Measurements from ENCODE around the gene DSG2.

DSG2 gene

GRCh38 chr18:31478688-31479087 is 19.3 kb upstream of the DSG2 start:
- Histone ChIP-seq H3K36me3 (no peaks in the 10 kb centered on the region), H3K27ac (no peak overlapping the region), H3K9me3 (ENCODE audit: severe bottlenecking) (no peaks in the 10 kb centered on the region), H3K27me3 (ENCODE audit: insufficient read depth, low read depth, severe bottlenecking) (no peaks in the 10 kb centered on the region), H3K4me3 (ENCODE audit: low read depth, low read length) (no peak overlapping the region)
- no peak for DNase-seq
- no peak for TF ChIP-seq CTCF (IDR thresholded peaks at IDR 0.05; ENCODE audit: low read depth, low read length)

- no peak overlapping the region for H3K4me3 ChIP-seq (ENCODE audit: low read depth, low read length)
- H3K27ac ChIP-seq = no peak overlapping the region
- H3K36me3 ChIP-seq = no peaks in the 10 kb centered on the region
- TF ChIP-seq CTCF (IDR thresholded peaks at IDR 0.05; ENCODE audit: low read depth, low read length) = no peak
- no peak for DNase-seq
- H3K9me3 ChIP-seq (ENCODE audit: severe bottlenecking) = no peaks in the 10 kb centered on the region
- H3K27me3 ChIP-seq (ENCODE audit: insufficient read depth, low read depth, severe bottlenecking) = no peaks in the 10 kb centered on the region
Observed at GRCh38 chr18:31482051-31482450, 15.9 kb upstream of the DSG2 start.

GRCh38 chr18:31483396-31483795 is 14.6 kb upstream of the DSG2 start:
- TF ChIP-seq CTCF (IDR thresholded peaks at IDR 0.05; ENCODE audit: low read depth, low read length) = no peak
- H3K4me3 ChIP-seq (ENCODE audit: low read depth, low read length) = no peak overlapping the region
- DNase-seq = no peak
- no peaks in the 10 kb centered on the region for H3K27me3 ChIP-seq (ENCODE audit: insufficient read depth, low read depth, severe bottlenecking)
- H3K9me3 ChIP-seq (ENCODE audit: severe bottlenecking) = no peaks in the 10 kb centered on the region
- no peak overlapping the region for H3K27ac ChIP-seq
- H3K36me3 ChIP-seq = no peaks in the 10 kb centered on the region

GRCh38 chr18:31484461-31484860 is 13.5 kb upstream of the DSG2 start:
- no peak overlapping the region for H3K4me3 ChIP-seq (ENCODE audit: low read depth, low read length)
- no peak for TF ChIP-seq CTCF (IDR thresholded peaks at IDR 0.05; ENCODE audit: low read depth, low read length)
- H3K36me3 ChIP-seq = no peaks in the 10 kb centered on the region
- H3K27ac ChIP-seq = no peak overlapping the region
- no peak for DNase-seq
- no peaks in the 10 kb centered on the region for H3K27me3 ChIP-seq (ENCODE audit: insufficient read depth, low read depth, severe bottlenecking)
- no peaks in the 10 kb centered on the region for H3K9me3 ChIP-seq (ENCODE audit: severe bottlenecking)

- DNase-seq = no peak
- Histone ChIP-seq H3K27me3 (ENCODE audit: insufficient read depth, low read depth, severe bottlenecking) (no peaks in the 10 kb centered on the region), H3K27ac (no peak overlapping the region), H3K9me3 (ENCODE audit: severe bottlenecking) (no peaks in the 10 kb centered on the region), H3K36me3 (no peaks in the 10 kb centered on the region), H3K4me3 (ENCODE audit: low read depth, low read length) (no peak overlapping the region)
- no peak for TF ChIP-seq CTCF (IDR thresholded peaks at IDR 0.05; ENCODE audit: low read depth, low read length)
Observed at GRCh38 chr18:31486165-31486564, 11.8 kb upstream of the DSG2 start.

- Histone ChIP-seq H3K9me3 (ENCODE audit: severe bottlenecking) (no peaks in the 10 kb centered on the region), H3K27me3 (ENCODE audit: insufficient read depth, low read depth, severe bottlenecking) (no peaks in the 10 kb centered on the region), H3K4me3 (ENCODE audit: low read depth, low read length) (no peak overlapping the region), H3K27ac (no peak overlapping the region), H3K36me3 (no peaks in the 10 kb centered on the region)
- no peak for DNase-seq
- no peak for TF ChIP-seq CTCF (IDR thresholded peaks at IDR 0.05; ENCODE audit: low read depth, low read length)
Observed at GRCh38 chr18:31487246-31488015, 10.5 kb upstream of the DSG2 start.

All from WERI-Rb-1 (cell line).